Gastroesophageal sphincter (tissue), 3 donors: Measurements from ENCODE around the gene OXNAD1.

Experiments used
- EP300 ChIP-seq: sonication (generic); formaldehyde crosslinking; IDR thresholded peaks from one replicate; pipeline ENCODE4 v1.6.1; 2017; ENCODE audit warnings: antibody characterized with exemption, mild to moderate bottlenecking
- POLR2A ChIP-seq, 2 donors: fragments of 450-650 bp; IDR thresholded peaks; one replicate each; pipeline ENCODE4 v1.6.1; 2017; ENCODE audit warnings: antibody characterized with exemption in 2 of 2, mild to moderate bottlenecking in 2 of 2, moderate library complexity in 1 of 2
- POLR2AphosphoS5 ChIP-seq: sonication (generic); formaldehyde crosslinking; IDR thresholded peaks from one replicate; pipeline ENCODE4 v1.6.1; 2017; ENCODE audit warnings: antibody characterized with exemption
- TF ChIP-seq, protein P1 (sequence below), 4 experiments: fragments of 200-600 bp in 2 of 4; fragments of 450-650 bp in 2 of 4; sonication (generic) in 1 of 4; IDR thresholded peaks; one replicate each; pipeline ENCODE4 v1.5.1; 2017 to 2019; ENCODE audit warnings: antibody characterized with exemption in 4 of 4, mild to moderate bottlenecking in 2 of 4, moderate library complexity in 2 of 4

GRCh38 chr3:16249886-16250285, 15.1 kb upstream of the OXNAD1 start:
- TF ChIP-seq, protein P1, sequence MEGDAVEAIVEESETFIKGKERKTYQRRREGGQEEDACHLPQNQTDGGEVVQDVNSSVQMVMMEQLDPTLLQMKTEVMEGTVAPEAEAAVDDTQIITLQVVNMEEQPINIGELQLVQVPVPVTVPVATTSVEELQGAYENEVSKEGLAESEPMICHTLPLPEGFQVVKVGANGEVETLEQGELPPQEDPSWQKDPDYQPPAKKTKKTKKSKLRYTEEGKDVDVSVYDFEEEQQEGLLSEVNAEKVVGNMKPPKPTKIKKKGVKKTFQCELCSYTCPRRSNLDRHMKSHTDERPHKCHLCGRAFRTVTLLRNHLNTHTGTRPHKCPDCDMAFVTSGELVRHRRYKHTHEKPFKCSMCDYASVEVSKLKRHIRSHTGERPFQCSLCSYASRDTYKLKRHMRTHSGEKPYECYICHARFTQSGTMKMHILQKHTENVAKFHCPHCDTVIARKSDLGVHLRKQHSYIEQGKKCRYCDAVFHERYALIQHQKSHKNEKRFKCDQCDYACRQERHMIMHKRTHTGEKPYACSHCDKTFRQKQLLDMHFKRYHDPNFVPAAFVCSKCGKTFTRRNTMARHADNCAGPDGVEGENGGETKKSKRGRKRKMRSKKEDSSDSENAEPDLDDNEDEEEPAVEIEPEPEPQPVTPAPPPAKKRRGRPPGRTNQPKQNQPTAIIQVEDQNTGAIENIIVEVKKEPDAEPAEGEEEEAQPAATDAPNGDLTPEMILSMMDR (IDR thresholded peaks at IDR 0.05) = no peak
- no peak for TF ChIP-seq POLR2AphosphoS5
- no peak for TF ChIP-seq POLR2A (IDR thresholded peaks at IDR 0.05)
- no peak for TF ChIP-seq EP300
